ENCODE results near the gene CBLN1.
"Not testable (repeated sequence)": the region's sequence is repeated elsewhere in the genome, so short reads cannot be mapped to it uniquely, and the experiment has no call there.

Gene CBLN1

GRCh38 chr16:49277386-49277742 is 4.3 kb downstream of the CBLN1 start:
- DNase-seq: no peak

GRCh38 chr16:49276646-49277385 is 4.8 kb downstream of the CBLN1 start:
- no peak for DNase-seq

- DNase-seq: no peak
These were observed 5.8 kb downstream of the CBLN1 start for GRCh38 chr16:49275870-49276269.

- no peak for DNase-seq
These were observed 6.4 kb downstream of the CBLN1 start for GRCh38 chr16:49275050-49275730.

- DNase-seq: no peak
These were observed 7.0 kb downstream of the CBLN1 start for GRCh38 chr16:49274591-49274990.

GRCh38 chr16:49273771-49274170 is 7.9 kb downstream of the CBLN1 start:
- no peak for DNase-seq

- DNase-seq: no peak
These were observed 10.3 kb downstream of the CBLN1 start for GRCh38 chr16:49271363-49271762.

GRCh38 chr16:49269201-49269600 is 12.4 kb downstream of the CBLN1 start:
- DNase-seq: no peak

- DNase-seq: no peak
These were observed 13.0 kb downstream of the CBLN1 start for GRCh38 chr16:49268667-49269066.

GRCh38 chr16:49262501-49262900 is 19.1 kb downstream of the CBLN1 start:
- DNase-seq: no peak

GRCh38 chr16:49261930-49262329 is 19.7 kb downstream of the CBLN1 start:
- DNase-seq: no peak

- no peak for DNase-seq
These were observed 20.6 kb downstream of the CBLN1 start for GRCh38 chr16:49260956-49261530.

GRCh38 chr16:49260253-49260652 is 21.4 kb downstream of the CBLN1 start:
- no peak for DNase-seq

GRCh38 chr16:49259330-49259729 is 22.3 kb downstream of the CBLN1 start:
- no peak for DNase-seq

GRCh38 chr16:49250689-49251088 is 30.9 kb downstream of the CBLN1 start:
- no peak for DNase-seq

GRCh38 chr16:49248227-49248626 is 33.4 kb downstream of the CBLN1 start:
- DNase-seq: no peak

- DNase-seq: no peak
These were observed 45.4 kb downstream of the CBLN1 start for GRCh38 chr16:49236216-49236615.

- not testable (repeated sequence) for DNase-seq
These were observed 53.3 kb downstream of the CBLN1 start for GRCh38 chr16:49228335-49228734.
